ENCODE results near the gene KDM7A.
"Not testable (repeated sequence)": the region's sequence is repeated elsewhere in the genome, so short reads cannot be mapped to it uniquely, and the experiment has no call there.

DNA sequence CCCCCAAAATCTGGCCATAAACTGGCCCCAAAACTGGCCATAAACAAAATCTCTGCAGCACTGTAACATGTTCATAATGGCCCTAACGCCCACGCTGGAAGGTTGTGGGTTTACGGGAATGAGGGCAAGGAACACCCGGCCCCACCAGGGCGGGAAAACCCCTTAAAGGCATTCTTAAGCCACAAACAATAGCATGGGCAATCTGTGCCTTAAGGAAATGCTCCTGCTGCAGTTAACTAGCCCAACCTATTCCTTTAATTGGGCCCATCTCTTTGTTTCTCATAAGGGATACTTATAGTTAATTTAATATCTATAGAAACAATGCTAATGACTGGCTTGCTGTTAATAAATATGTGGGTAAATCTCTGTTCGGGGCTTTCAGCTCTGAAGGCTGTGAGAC, 26.2 kb upstream of the KDM7A start:
- TF ChIP-seq EZH2phosphoT487 (IDR thresholded peaks at IDR 0.05; ENCODE audit: borderline replicate concordance, low read depth, low read length) = not testable (repeated sequence)
- TF ChIP-seq, protein P1, sequence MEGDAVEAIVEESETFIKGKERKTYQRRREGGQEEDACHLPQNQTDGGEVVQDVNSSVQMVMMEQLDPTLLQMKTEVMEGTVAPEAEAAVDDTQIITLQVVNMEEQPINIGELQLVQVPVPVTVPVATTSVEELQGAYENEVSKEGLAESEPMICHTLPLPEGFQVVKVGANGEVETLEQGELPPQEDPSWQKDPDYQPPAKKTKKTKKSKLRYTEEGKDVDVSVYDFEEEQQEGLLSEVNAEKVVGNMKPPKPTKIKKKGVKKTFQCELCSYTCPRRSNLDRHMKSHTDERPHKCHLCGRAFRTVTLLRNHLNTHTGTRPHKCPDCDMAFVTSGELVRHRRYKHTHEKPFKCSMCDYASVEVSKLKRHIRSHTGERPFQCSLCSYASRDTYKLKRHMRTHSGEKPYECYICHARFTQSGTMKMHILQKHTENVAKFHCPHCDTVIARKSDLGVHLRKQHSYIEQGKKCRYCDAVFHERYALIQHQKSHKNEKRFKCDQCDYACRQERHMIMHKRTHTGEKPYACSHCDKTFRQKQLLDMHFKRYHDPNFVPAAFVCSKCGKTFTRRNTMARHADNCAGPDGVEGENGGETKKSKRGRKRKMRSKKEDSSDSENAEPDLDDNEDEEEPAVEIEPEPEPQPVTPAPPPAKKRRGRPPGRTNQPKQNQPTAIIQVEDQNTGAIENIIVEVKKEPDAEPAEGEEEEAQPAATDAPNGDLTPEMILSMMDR (conservative IDR thresholded peaks at IDR 0.05; ENCODE audit: low read length) = not testable (repeated sequence)

All from OCI-LY7 (cell line).